Activated CD4-positive, alpha-beta memory T cell treated with anti-CD3 and anti-CD28 coated beads for 36 hours (primary cell): ENCODE results near the gene PLEKHA5. TPM values are rescaled to one million over a fixed set of nuclear protein-coding genes. Genes with fewer than 3 reads are reported as not detected.
"Not testable (repeated sequence)": the region's sequence is repeated elsewhere in the genome, so short reads cannot be mapped to it uniquely, and the experiment has no call there.

Experiments
- CTCF ChIA-PET: fragments of 350-600 bp; sonication (Branson Sonifier 250); formaldehyde crosslinking; loops from one replicate; lab custom pipeline; 2021; ENCODE audit warnings: antibody characterized with exemption, inconsistent platforms; lab: Charles Lee
- POLR2A ChIA-PET: fragments of 350-600 bp; sonication (Branson Sonifier 250); formaldehyde crosslinking; loops from one replicate; lab custom pipeline; 2021; ENCODE audit warnings: antibody characterized with exemption; lab: Charles Lee
- DNase-seq: peaks from one replicate; pipeline ENCODE4 v3.0.0-alpha.2; 2020
- H3K27ac Mint-ChIP-seq: one replicate; pipeline ENCODE4 v1.8.0; 2021; ENCODE audit warnings: mixed read lengths
- H3K27me3 Mint-ChIP-seq: one replicate; pipeline ENCODE4 v1.8.0; 2021; ENCODE audit warnings: mixed read lengths
- H3K36me3 Mint-ChIP-seq: one replicate; pipeline ENCODE4 v1.8.0; 2021; ENCODE audit warnings: mixed read lengths
- H3K4me1 Mint-ChIP-seq: one replicate; pipeline ENCODE4 v1.8.0; 2021; ENCODE audit warnings: low read depth, mixed read lengths
- H3K4me3 Mint-ChIP-seq: one replicate; pipeline ENCODE4 v1.8.0; 2021; ENCODE audit warnings: mild to moderate bottlenecking, mixed read lengths
- H3K9me3 Mint-ChIP-seq: one replicate; pipeline ENCODE4 v1.8.0; 2021; ENCODE audit warnings: mixed read lengths
- intact Hi-C: fragments of 100-400 bp; cut with micrococcal nuclease; formaldehyde crosslinking; loops from one replicate; pipeline ENCODE4 v1.15.1; 2023
- total RNA-seq, 2 experiments: library from RNA; stranded (reverse); gene quantifications; one replicate each; pipeline ENCODE4 v1.2.3, GENCODE V29; 2021

The PLEKHA5 gene
- total RNA-seq, result 1 to 10 TPM; 6.6 to 7.4 TPM

GRCh38 chr12:19129486-19130223, at the start of gene PLEKHA5:
PLEKHA5 (plus strand) TSS chr12:19129733; CDS start chr12:19129800, 67 bp downstream.
- POLR2A ChIA-PET, result no interaction called here
- DNase-seq, result peak; percentile 56
- H3K9me3 Mint-ChIP-seq, result peaks cover 16% of the 10 kb centered on the region
- intact Hi-C loops, result loop anchor here (2.0 to 5.0 kb wide), 3 partner anchors 41 to 703 kb away; no protein-coding TSS in a partner anchor
- peak within 1 kb of the TSS; percentile 86 for H3K4me3 Mint-ChIP-seq
- peaks cover 2% of the 10 kb centered on the region for H3K36me3 Mint-ChIP-seq
- no peak within 1 kb of the TSS for H3K27ac Mint-ChIP-seq
- CTCF ChIA-PET, result interaction anchor here (1.0 kb wide), 1 partner anchor 57 kb away, joined by 3 read pairs; no protein-coding TSS in a partner anchor
- peaks cover 3% of the 10 kb centered on the region for H3K27me3 Mint-ChIP-seq
- peaks cover 23% of the 10 kb centered on the region for H3K4me1 Mint-ChIP-seq

- Mint-ChIP-seq H3K36me3 (no peaks in the 10 kb centered on the region), H3K27ac (no peak overlapping the region), H3K4me3 (no peak overlapping the region), H3K9me3 (no peaks in the 10 kb centered on the region), H3K27me3 (peaks cover 3% of the 10 kb centered on the region), H3K4me1 (peaks cover 5% of the 10 kb centered on the region)
- ChIA-PET CTCF (no interaction called here), POLR2A (no interaction called here)
- intact Hi-C loops, result no loop called here
- no peak for DNase-seq
Measured at GRCh38 chr12:19080918-19081317, 48.6 kb upstream of the PLEKHA5 start.

DNA sequence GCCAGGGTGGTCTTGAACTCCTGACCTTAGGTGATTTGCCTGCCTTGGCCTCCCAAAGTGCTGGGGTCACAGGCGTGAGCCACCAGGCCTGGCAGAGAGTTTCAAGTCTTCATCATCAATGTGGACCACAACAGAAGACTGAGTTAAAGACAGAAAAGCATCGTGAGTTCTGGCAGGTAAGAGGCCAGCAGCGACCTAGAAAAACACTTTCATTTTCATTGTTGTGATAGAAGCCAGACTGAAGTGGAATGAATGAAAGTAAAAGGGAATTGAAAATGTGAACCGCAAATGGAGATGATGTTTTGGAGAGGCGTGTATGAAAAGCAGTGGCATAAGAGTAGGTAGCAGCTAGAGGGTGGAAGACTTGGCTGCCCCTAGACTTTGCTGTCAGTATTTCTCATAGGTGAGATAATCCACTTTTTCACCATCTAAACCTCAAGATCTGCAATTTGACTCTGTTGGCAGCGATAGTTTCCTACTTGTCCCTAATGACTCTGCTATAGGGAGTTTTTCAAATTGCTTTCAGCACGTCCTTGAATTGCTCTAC, 47.1 kb upstream of the PLEKHA5 start:
- Mint-ChIP-seq H3K4me1 (peaks cover 5% of the 10 kb centered on the region), H3K4me3 (no peak overlapping the region), H3K36me3 (no peaks in the 10 kb centered on the region), H3K27me3 (peaks cover 3% of the 10 kb centered on the region), H3K27ac (no peak overlapping the region), H3K9me3 (no peaks in the 10 kb centered on the region)
- DNase-seq, result no peak
- ChIA-PET POLR2A (no interaction called here), CTCF (no interaction called here)
- intact Hi-C loops, result no loop called here

DNA sequence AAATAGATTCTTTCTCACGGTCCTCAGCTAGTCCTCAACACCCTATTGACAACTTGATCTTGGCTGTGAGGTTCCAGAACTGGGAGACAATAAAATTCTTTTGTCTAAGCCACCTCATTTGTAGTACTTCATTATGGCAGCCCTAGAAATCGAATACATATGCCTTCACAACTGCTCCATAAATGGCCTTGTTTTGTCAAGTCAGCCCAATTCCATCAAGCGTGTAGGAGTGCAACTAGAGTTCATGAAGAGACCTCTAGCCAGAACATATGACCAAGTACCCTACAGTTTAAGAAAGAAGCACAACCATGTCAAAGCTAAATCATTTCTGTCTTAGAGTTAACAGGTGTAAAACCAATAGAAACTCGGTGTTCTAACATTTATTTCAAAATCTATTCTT, 45.0 kb upstream of the PLEKHA5 start:
- Mint-ChIP-seq H3K4me3 (no peak overlapping the region), H3K27ac (no peak overlapping the region), H3K36me3 (no peaks in the 10 kb centered on the region), H3K4me1 (peaks cover 5% of the 10 kb centered on the region), H3K27me3 (peaks cover 1% of the 10 kb centered on the region), H3K9me3 (no peaks in the 10 kb centered on the region)
- intact Hi-C loops, result no loop called here
- POLR2A ChIA-PET, result no interaction called here
- DNase-seq, result no peak
- CTCF ChIA-PET, result no interaction called here

GRCh38 chr12:19085090-19085489, 44.4 kb upstream of the PLEKHA5 start:
- H3K9me3 Mint-ChIP-seq, result no peaks in the 10 kb centered on the region
- no peak overlapping the region for H3K4me3 Mint-ChIP-seq
- no peak for DNase-seq
- ChIA-PET CTCF (no interaction called here), POLR2A (no interaction called here)
- no peaks in the 10 kb centered on the region for H3K36me3 Mint-ChIP-seq
- H3K27me3 Mint-ChIP-seq, result peaks cover 1% of the 10 kb centered on the region
- H3K27ac Mint-ChIP-seq, result no peak overlapping the region
- intact Hi-C loops, result no loop called here
- H3K4me1 Mint-ChIP-seq, result peaks cover 5% of the 10 kb centered on the region

DNA sequence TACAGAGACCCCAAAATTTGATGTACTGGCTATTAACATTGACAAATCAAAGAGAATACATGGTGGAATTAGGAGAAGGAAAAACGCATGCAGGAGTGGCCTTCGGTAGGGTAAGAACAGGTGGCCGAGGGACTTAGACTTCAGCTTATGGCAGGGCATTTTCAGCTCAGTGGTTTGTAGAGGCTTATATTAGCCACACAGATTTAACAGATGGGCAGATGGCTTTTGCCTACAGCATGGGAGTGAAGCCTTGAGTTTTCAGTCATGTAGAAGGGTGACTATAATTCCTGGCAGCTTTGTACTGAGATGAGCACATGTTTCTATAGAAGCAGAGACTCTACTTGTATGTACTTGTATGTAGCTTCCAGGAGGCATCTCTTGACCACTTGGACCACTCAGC, 40.9 kb upstream of the PLEKHA5 start:
- ChIA-PET POLR2A (no interaction called here), CTCF (no interaction called here)
- Mint-ChIP-seq H3K9me3 (no peaks in the 10 kb centered on the region), H3K27me3 (no peaks in the 10 kb centered on the region), H3K4me1 (no peaks in the 10 kb centered on the region), H3K36me3 (no peaks in the 10 kb centered on the region), H3K27ac (no peak overlapping the region), H3K4me3 (no peak overlapping the region)
- intact Hi-C loops, result no loop called here
- DNase-seq, result no peak

- H3K27ac Mint-ChIP-seq, intact Hi-C loops, H3K4me1 Mint-ChIP-seq, H3K4me3 Mint-ChIP-seq, H3K27me3 Mint-ChIP-seq, DNase-seq, H3K9me3 Mint-ChIP-seq, POLR2A ChIA-PET, H3K36me3 Mint-ChIP-seq, CTCF ChIA-PET: not testable (repeated sequence)
Measured at GRCh38 chr12:19092482-19092881, 37.1 kb upstream of the PLEKHA5 start.

DNA sequence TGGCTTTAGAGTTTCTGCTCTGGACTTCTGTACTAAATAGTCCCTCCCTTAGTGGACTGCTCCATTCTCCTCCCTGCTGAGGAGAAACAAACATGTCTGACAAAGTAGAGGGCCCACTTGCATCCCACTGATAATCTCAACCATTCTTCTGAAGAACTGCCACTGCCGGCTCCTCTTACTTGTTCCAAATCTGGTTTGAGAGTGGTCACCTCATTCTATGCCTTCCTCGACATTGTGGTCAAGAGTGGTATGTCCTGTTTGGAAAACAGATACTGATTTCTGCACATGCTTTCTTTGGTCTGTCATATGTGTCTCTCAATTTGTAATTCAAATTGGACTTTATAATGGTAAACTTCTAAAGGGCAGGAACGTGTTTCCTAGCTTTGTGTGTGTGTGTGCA, 36.3 kb upstream of the PLEKHA5 start:
- POLR2A ChIA-PET, result no interaction called here
- peaks cover 2% of the 10 kb centered on the region for H3K27me3 Mint-ChIP-seq
- H3K4me3 Mint-ChIP-seq, result no peak overlapping the region
- H3K4me1 Mint-ChIP-seq, result no peaks in the 10 kb centered on the region
- no peak for DNase-seq
- no peaks in the 10 kb centered on the region for H3K36me3 Mint-ChIP-seq
- H3K9me3 Mint-ChIP-seq, result no peaks in the 10 kb centered on the region
- CTCF ChIA-PET, result no interaction called here
- intact Hi-C loops, result no loop called here
- H3K27ac Mint-ChIP-seq, result no peak overlapping the region

DNA sequence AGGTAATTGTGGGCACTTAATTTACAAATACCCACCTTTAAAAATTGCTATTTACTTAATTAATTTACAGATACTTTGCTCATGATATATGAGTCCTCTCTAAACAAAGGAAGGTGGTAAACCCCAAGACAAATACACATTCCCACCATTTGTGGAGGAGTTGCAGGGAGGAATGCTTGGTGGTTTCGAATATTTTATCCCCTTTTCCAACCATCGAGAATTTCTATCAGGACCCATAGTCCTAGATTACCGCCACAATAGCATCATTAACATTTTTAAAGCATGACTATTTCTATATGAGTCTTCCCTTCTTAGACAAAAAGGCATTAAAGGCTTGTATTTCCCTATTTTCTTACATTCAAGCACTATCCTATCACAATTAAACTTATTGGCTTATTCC, 34.2 kb upstream of the PLEKHA5 start:
- Mint-ChIP-seq H3K27ac (no peak overlapping the region), H3K27me3 (peaks cover 2% of the 10 kb centered on the region), H3K4me3 (no peak overlapping the region), H3K4me1 (no peaks in the 10 kb centered on the region), H3K9me3 (no peaks in the 10 kb centered on the region), H3K36me3 (no peaks in the 10 kb centered on the region)
- no peak for DNase-seq
- ChIA-PET CTCF (no interaction called here), POLR2A (no interaction called here)
- intact Hi-C loops, result no loop called here

- no peaks in the 10 kb centered on the region for H3K36me3 Mint-ChIP-seq
- peaks cover 2% of the 10 kb centered on the region for H3K27me3 Mint-ChIP-seq
- H3K4me1 Mint-ChIP-seq, result no peaks in the 10 kb centered on the region
- no peak overlapping the region for H3K4me3 Mint-ChIP-seq
- no peak overlapping the region for H3K27ac Mint-ChIP-seq
- CTCF ChIA-PET, result no interaction called here
- no peak for DNase-seq
- POLR2A ChIA-PET, result no interaction called here
- intact Hi-C loops, result no loop called here
- H3K9me3 Mint-ChIP-seq, result no peaks in the 10 kb centered on the region
Measured at GRCh38 chr12:19095756-19096480, 33.6 kb upstream of the PLEKHA5 start.

DNA sequence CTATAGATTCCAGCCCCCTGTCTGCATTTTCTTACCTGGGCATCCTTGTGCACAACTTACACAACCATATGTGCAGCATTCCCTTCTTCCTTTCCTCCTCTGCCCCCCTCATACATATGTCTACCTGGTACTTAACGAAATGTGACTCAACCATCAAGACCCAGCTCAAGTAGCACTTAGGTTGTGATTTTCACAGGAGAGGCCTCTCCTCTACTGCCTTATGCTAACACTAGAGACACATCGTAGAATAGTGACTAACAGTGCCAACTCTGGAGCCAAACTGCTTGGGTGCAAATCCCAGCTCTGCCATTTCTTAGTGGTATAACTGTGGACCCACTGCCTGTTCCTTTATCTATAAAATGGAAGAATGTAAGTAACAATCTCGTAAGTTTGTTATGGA, 24.1 kb upstream of the PLEKHA5 start:
- H3K9me3 Mint-ChIP-seq, result no peaks in the 10 kb centered on the region
- DNase-seq, result no peak
- no peak overlapping the region for H3K4me3 Mint-ChIP-seq
- H3K4me1 Mint-ChIP-seq, result no peaks in the 10 kb centered on the region
- H3K36me3 Mint-ChIP-seq, result no peaks in the 10 kb centered on the region
- peaks cover 4% of the 10 kb centered on the region for H3K27me3 Mint-ChIP-seq
- ChIA-PET POLR2A (no interaction called here), CTCF (no interaction called here)
- intact Hi-C loops, result no loop called here
- H3K27ac Mint-ChIP-seq, result no peak overlapping the region

- no peaks in the 10 kb centered on the region for H3K4me1 Mint-ChIP-seq
- no peak for DNase-seq
- H3K36me3 Mint-ChIP-seq, result no peaks in the 10 kb centered on the region
- H3K4me3 Mint-ChIP-seq, result no peak overlapping the region
- ChIA-PET POLR2A (no interaction called here), CTCF (interaction anchor here (1.2 kb wide), 1 partner anchor 79 kb away, joined by 3 read pairs; no protein-coding TSS in a partner anchor)
- intact Hi-C loops, result no loop called here
- no peaks in the 10 kb centered on the region for H3K9me3 Mint-ChIP-seq
- H3K27me3 Mint-ChIP-seq, result peaks cover 2% of the 10 kb centered on the region
- no peak overlapping the region for H3K27ac Mint-ChIP-seq
Measured at GRCh38 chr12:19107750-19108149, 21.8 kb upstream of the PLEKHA5 start.
